Neutrophil (primary cell): Measurements from ENCODE around the gene MIF4GD.
"Not testable (repeated sequence)": the region's sequence is repeated elsewhere in the genome, so short reads cannot be mapped to it uniquely, and the experiment has no call there.

Experiments
- H3K27ac ChIP-seq: fragments of 200-600 bp; sonication (generic); 2 replicates; pipeline ENCODE4 v1.5.1; 2016; ENCODE audit warnings: mild to moderate bottlenecking, moderate library complexity
- H3K27me3 ChIP-seq: fragments of 200-600 bp; sonication (generic); 2 replicates; pipeline ENCODE4 v1.6.0; 2016; ENCODE audit warnings: mild to moderate bottlenecking
- H3K36me3 ChIP-seq: fragments of 200-600 bp; sonication (generic); 2 replicates; pipeline ENCODE4 v1.5.1; 2017
- H3K4me1 ChIP-seq, 2 experiments: fragments of 200-600 bp in 1 of 2; sonication (generic) in 1 of 2; 1 replicate in 1 of 2; 2 replicates in 1 of 2; pipeline versions ENCODE4 v1.5.1 to v1.6.1; 2013 to 2016; ENCODE audit warnings: low read depth in 1 of 2, low read length in 1 of 2, mild to moderate bottlenecking in 1 of 2, moderate library complexity in 1 of 2; ENCODE audit not compliant: control insufficient read depth in 1 of 2, insufficient read depth in 1 of 2
- H3K4me3 ChIP-seq, 2 experiments: fragments of 200-600 bp in 1 of 2; sonication (generic) in 1 of 2; 1 replicate in 1 of 2; 2 replicates in 1 of 2; pipeline ENCODE4 v1.5.1; 2013 to 2016; ENCODE audit warnings: low read depth in 1 of 2, low read length in 1 of 2, mild to moderate bottlenecking in 1 of 2, moderate library complexity in 1 of 2
- H3K9me3 ChIP-seq: fragments of 200-600 bp; sonication (generic); 2 replicates; pipeline ENCODE4 v1.5.1; 2016
- CTCF ChIP-seq: fragments of 200-600 bp; sonication (generic); IDR thresholded peaks from 2 replicates; pipeline ENCODE4 v1.5.1; 2016; ENCODE audit warnings: antibody characterized with exemption

Gene MIF4GD

GRCh38 chr17:75285123-75285522 is 14.1 kb upstream of the MIF4GD start:
- H3K9me3 ChIP-seq = no peaks in the 10 kb centered on the region
- no peak for TF ChIP-seq CTCF
- H3K36me3 ChIP-seq = peaks cover 5% of the 10 kb centered on the region
- peaks cover 7 to 10% of the 10 kb centered on the region in 2 experiments for H3K4me1 ChIP-seq
- no peak overlapping the region for H3K4me3 ChIP-seq
- no peaks in the 10 kb centered on the region for H3K27me3 ChIP-seq
- H3K27ac ChIP-seq = no peak overlapping the region

DNA sequence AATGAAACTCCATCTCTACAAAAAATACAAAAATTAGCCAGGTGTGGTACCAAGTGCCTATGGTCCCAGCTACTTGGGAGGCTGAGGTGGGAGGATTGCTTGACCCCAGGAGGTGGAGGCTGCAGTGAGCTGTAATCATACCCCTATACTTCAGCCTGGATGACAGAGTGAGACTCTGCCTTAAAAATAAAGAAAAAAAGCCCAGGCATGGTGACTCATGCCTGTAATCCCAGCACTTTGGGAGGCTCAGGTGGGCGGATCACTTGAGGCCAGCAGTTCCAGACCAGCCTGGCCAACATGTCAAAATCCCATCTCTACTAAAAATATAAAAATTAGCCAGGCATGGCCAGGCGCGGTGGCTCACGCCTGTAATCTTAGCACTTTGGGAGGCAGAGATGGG is 9.2 kb upstream of the MIF4GD start:
- not testable (repeated sequence) for H3K4me1 ChIP-seq, H3K9me3 ChIP-seq, H3K27me3 ChIP-seq, H3K4me3 ChIP-seq, H3K36me3 ChIP-seq, H3K27ac ChIP-seq

- Histone ChIP-seq H3K27ac (no peak overlapping the region), H3K4me1 (peaks cover 1 to 6% of the 10 kb centered on the region in 2 experiments), H3K9me3 (no peaks in the 10 kb centered on the region), H3K27me3 (no peaks in the 10 kb centered on the region), H3K36me3 (no peaks in the 10 kb centered on the region), H3K4me3 (no peak overlapping the region)
- TF ChIP-seq CTCF = no peak
Measured at GRCh38 chr17:75277664-75278071, 6.6 kb upstream of the MIF4GD start.

GRCh38 chr17:75273977-75274708 is 3.1 kb upstream of the MIF4GD start:
- H3K27ac ChIP-seq = no peak overlapping the region
- no peaks in the 10 kb centered on the region for H3K36me3 ChIP-seq
- no peak for TF ChIP-seq CTCF
- H3K4me3 ChIP-seq = no peak overlapping the region
- no peaks in the 10 kb centered on the region for H3K9me3 ChIP-seq
- H3K4me1 ChIP-seq = peaks cover 28 to 36% of the 10 kb centered on the region in 2 experiments
- no peaks in the 10 kb centered on the region for H3K27me3 ChIP-seq

DNA sequence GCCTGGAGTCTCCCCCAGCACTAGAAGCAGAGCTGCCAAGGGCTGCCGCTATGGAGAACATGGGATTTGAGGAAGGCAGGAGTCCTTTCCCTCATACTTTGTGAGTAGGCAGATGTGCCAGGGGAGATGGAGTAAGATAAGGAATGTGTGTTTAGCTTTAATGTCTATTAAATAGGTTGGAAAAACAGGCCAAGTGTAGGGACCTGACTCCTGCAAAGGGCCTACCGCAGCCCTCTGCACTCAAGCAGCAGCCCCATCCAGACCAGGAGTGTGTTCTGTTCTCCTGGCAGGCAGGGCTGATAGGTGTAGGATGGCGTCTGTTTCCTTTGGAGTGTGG is 1.8 kb upstream of the MIF4GD start:
- Histone ChIP-seq H3K36me3 (no peaks in the 10 kb centered on the region), H3K4me3 (no peak overlapping the region), H3K9me3 (no peaks in the 10 kb centered on the region), H3K4me1 (peaks cover 35 to 49% of the 10 kb centered on the region in 2 experiments), H3K27ac (no peak overlapping the region), H3K27me3 (no peaks in the 10 kb centered on the region)
- TF ChIP-seq CTCF = no peak

GRCh38 chr17:75271955-75272847 is 1.2 kb upstream of the MIF4GD start:
- Histone ChIP-seq H3K27me3 (no peaks in the 10 kb centered on the region), H3K9me3 (no peaks in the 10 kb centered on the region), H3K4me3 (peak overlapping the region; percentile 88 to 93), H3K27ac (peak overlapping the region; percentile 87), H3K36me3 (no peaks in the 10 kb centered on the region), H3K4me1 (peaks cover 42 to 55% of the 10 kb centered on the region in 2 experiments)
- TF ChIP-seq CTCF = no peak
